HG02973 (cell line): ENCODE data around the gene MXRA7.
"Not testable (repeated sequence)": the region's sequence is repeated elsewhere in the genome, so short reads cannot be mapped to it uniquely, and the experiment has no call there.

Source experiments
- ATAC-seq: cut with Tn5 transposase; IDR thresholded peaks from one replicate; pipeline ENCODE4 v1.9.1; 2021; ENCODE audit warnings: moderate library complexity; ENCODE audit not compliant: unreplicated experiment

MXRA7 gene

DNA sequence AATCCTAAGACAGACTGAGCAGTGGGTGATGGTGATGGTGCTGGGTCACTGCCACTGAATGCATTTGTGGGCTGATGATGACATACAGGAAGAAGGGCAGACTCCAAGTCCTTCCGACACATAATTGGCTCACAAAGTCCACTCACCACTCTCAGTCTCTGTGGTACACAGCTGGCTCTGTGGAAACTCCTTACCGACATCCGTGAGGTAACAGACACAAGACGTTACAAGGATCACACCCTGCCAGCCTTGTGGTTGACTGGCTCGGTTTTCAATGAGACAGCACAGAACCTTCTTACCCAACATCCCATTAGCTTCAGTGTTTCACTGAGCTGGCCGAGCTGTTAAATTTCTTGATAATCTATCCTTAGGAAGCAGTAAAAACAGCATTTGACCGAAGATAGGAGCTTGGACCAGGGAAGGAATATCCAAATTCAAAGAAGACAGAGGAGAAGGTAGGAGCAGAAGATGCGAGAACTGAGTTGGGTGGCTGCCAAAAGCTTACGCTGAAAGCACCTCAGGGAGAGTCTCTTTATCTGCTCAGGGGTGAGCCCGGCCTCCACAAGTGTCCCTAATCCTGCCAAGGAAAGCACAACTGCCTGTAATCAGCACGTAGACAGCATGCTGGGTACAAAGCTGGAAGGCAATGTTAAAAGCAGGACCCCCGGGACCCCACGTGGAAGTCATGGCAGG is 5.5 kb upstream of the MXRA7 start:
- no peak for ATAC-seq

GRCh38 chr17:76715496-76715830 is 4.7 kb upstream of the MXRA7 start:
- ATAC-seq, result no peak

DNA sequence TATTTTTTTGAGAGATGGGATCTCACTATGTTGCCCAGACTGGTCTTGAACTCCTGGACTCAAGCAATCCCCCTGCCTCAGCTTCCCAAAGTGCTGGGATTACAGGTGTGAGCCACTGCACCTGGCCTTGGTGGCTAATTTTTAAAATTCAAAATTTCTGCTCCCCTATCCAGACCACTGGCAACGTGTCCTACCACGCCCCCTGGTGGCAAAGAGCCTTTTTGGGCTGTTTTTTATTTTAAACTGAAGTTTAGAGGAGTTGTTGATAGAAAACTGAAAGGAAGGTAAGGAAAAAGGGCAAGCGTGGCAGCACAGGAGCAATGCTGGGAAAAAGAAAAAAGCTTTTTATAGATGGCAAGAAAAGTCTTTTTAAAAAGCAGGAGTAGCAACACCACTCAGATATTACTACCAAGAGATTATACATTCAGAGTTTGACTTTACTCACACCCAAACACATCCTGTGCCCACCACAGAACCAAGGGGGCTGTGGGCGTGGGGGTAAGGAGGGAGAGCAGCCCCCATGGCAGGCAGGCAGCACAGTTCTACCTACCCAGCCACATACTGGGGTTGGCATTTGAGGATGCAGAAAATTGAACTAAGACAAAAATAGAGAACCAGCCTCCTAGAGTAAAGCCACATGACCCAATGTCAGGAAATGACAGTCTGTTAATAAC is 4.2 kb upstream of the MXRA7 start:
- ATAC-seq, result no peak

DNA sequence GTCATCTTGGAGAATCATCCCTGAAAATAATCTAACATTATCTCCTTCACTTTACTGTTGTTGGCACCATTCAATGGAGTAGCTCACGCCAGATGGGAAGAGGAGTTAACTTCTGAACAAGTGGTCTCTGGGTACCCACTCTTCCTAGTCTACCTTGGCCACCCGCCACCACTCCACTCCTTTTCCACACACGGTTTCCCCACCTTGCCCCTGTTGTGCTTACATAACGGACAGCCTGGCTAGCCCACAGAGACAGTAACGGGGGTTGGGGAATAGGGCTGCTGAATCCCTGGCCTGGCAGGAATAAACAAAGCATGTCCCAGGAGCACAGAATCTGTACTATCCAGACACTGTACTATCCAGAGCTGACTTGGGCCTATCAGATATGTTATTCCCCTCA is 3.6 kb upstream of the MXRA7 start:
- no peak for ATAC-seq

- ATAC-seq, result no peak
Observed at GRCh38 chr17:76713765-76714164, 3.0 kb upstream of the MXRA7 start.

DNA sequence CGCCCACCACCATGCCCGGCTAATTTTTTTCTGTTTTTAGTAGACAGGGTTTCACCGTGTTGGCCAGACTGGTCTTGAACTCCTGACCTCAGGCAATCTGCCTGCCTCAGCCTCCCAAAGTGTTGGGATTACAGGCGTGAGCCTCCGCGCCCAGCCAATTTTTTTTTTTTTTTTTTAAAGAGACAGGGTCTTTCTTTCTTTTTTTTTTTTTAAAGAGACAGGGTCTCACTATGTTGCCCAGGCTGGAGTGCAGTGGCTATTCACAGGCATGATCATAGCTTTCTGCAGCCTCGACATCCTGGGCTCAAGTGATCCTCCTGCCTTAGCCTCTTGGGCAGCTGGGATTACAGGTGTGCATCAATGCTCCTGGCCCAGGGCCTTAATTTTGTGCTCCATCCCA is 1.6 kb upstream of the MXRA7 start:
- not testable (repeated sequence) for ATAC-seq

DNA sequence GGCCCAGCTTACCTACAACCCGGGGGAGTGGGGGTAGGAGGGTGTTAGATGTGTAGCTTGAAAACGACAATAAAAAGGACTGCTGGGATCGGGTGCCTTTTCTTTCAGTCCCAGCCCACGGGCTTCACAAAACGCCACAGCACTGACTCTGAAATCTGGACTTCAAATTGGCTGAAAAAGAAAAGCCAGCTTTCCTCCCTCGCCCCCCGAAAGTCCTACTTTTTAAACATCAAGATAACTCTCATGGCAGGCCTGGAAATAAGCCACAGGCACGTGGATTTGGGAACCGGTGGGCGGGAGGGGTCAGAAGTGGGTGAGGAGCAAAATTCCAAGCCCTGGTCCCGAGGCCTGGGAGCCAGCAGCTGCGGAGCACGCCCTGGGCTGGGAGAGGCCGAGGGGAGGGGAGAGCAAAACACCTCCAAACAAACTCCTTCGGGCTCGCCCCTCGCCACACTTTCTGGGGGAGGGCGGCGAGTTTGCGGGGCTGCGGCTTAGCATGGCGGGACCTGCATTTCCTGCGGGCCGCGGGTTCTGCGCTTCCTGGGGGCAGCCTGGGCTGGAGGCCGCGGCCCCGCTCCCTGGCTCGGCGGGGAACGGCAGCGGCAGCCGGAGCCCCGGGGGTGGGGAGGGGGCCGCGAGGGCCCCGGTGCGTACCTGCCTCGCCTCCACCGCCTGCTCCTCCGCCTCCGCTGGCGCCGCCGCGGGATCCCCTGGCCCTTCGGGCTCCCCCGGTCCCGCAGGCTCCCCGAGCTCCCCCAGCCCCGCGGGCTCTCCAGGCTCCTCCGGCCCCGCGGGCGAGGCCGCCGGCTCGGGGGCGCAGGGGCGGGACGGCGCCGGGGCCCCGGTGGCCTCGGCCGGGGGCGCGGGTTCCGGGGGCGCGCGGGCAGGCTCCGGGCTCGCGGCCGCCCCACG is 558 bp downstream of the MXRA7 start:
- ATAC-seq, result not testable (repeated sequence)

DNA sequence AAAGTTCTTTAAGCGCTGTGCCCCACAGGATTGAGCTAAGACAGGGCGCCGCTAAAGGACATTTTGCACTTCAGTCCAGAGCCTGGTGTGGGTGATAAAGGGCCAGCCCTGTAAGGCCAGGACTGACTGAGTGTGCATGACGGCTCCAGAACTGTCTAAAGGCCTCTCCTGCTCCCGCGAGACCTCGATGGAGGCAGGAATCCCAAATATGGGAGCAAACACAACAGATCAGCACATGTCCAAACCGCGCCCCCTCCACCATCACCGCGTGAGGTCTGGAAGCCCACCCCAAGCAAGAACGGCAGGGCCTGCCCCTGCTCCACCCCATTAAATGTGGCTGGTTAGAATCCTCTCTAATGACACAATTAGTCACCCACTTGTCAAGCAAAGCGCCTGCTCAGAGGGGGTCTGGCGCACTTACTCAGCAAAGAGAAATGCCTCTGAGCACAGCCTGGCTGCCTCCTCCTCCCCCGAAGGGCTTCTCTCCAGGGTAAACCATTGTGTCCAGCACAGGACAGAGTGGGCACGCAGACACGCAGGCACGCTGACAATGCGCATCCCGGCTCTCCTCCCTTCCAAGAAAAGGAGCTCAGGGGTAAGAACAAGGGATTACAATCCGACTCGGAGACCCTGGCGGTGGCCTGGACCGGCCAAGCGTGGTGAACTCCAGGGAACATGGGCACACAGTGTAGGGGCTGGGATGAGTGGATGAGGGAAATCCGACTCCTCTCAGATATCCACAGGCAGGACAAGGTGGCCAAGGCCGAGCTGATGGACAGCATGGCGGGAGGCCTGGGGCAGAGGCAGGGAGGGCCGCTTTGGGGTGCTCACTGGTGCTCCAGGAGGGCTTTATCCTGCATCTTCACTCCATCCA is 1.5 kb downstream of the MXRA7 start:
- no peak for ATAC-seq

DNA sequence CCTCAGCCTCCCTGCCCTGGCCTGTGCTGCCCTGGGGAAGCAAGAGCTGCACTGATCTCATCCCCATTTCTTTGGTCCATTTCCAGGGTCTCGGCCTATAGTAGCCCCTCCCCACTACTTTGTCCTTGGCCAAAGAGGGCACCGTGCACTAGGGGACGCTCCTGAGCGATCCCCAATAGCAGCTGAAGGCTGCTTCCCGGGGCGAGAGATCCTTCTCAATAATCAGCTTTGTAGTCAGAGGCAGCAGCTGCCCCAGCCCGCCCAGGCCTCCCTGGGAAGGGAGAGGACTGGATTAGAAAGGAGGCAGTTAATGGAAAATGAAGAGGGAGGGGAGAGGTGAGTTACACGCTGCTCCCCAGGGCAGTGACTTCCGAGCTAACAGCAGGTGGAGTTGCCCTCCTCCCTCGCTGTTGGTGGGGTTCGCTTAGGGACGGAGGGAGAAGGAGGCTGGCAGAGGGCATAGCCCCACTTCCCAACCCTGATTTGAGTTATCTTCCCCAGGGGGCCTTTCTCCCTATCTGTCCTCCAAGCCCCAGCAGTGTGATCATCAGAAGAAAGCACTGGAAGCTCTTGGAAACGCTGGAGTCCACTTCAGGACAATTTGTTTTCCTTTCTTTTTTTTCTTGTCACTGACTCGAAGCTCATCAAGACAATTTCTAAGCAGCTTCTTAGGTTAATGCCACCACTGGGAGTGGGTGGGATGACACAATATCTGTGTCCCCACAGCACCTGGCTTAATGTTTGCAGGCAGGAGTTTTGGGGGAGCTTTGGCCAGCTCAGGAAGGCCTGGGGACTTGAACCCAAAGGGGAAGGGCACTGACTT is 2.6 kb downstream of the MXRA7 start:
- no peak for ATAC-seq

- no peak for ATAC-seq
Observed at GRCh38 chr17:76706817-76707216, 3.9 kb downstream of the MXRA7 start.

- no peak for ATAC-seq
Observed at GRCh38 chr17:76704805-76705204, 6.0 kb downstream of the MXRA7 start.

DNA sequence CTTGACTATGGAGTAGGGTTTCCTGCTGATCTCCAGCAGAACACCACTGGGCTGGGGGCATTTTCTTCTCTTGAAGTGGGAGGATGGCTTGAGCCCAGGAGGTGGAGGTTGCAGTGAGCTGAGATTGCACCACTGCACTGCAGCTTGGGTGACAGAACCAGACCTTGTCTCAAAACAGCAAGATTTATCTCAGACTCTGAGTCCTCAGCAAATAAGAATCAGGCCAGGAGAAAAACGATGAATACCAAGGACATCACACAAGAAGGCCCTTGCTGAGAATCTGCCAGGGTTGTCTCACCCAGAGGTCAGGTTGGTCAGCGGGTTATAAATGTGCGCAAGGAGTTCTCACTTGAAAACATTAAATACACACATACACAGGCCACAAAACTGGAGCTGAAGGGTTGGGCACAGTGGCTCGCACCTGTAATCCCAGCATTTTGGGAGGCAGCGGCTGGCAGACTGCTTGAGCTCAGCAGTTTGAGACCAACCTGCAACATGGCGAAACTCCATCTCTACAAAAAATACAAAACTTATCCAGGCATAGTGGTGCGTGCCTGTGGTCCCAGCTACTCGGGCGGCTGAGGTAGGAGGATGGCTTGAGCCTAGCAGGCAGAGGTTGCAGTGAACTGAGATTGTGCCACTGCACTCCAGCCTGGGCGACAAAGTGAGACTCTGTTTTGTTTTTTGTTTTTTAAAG is 7.7 kb downstream of the MXRA7 start:
- ATAC-seq, result no peak

GRCh38 chr17:76702076-76702475 is 8.7 kb downstream of the MXRA7 start:
- ATAC-seq, result no peak

DNA sequence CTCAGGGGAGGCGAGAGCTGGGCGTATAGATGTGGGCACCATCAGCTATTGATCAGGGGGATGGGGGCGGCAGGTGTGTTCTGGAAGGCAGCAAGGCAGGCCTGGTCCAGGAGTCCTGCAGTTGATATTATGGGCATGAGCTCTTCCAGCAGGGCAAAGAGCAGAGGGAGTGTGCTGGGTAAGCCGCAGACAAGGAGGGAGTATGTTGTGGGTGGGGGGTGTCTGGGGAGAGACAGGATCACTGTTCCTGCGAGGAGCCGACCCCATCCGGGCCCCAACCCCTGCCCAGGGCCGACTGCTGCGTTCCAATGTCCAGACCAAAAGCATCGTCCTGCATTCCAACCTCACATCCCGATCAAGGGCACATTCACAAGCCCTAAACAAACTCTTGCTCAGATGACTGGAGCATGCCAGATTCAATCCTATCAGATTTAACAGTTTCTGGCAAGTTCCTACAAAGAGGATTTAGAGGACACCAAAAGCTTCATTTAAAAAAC is 9.2 kb downstream of the MXRA7 start:
- ATAC-seq, result no peak

DNA sequence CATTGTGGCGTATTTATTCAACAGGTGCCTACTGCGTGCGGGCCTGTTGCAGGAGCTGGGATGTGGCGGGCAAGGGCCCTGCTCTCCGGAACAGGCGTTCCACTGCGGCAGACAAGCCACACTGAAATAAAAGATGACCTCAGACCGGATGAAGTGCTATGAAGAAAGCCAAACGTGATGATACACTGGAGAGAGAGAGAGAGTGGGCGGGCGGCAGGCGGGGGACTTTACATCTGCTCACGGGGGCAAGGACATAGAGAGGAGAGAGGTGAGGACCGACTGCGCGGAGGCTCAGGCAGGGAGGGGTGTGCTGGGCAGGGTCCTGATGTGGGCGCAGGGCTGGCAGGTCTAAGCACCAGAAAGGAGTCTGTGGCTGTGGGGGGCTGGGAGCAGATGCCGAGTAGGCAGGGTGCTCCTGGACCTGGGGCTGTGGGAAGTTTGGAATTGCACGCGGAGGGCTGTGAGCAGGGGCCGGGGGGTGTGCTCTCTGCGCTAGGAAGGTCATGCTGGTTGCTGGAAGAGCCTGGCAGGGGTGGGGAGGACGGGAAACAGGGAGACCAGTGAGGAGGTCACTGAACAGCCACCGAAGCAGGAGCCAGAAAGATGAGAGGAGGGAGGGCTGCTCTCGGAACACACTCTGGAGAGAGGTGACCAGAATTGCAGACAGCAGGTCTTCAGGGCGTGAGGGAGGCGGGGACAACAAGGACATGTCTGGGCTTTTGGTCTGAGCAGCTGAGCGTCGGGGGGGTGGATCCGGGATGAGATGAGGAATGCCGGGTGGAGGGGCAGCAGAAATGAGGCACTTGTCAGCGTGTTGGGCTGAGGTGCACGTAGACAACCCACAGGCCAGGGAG is 9.9 kb downstream of the MXRA7 start:
- no peak for ATAC-seq

DNA sequence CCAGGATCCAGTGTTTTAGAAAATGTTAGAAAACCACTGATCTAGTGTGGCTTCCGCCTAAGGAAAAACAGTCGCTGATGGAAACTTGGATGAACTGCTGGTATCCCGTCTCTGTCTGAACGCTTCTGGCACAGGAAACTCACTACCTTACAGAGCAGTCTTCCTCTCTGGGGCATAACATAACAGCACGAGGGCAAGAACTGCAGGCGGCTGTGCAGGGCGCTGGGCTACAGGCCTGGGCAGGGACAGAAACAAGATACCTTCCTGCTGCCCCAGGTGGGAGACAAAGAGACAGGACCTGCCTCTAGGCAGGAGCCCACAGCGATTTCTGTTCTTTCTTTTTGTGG is 10.5 kb downstream of the MXRA7 start:
- ATAC-seq, result no peak

GRCh38 chr17:76698466-76698977 is 12.2 kb downstream of the MXRA7 start:
- not testable (repeated sequence) for ATAC-seq
